ENCODE measurements around the gene KCNC1. TPM values are rescaled to one million over a fixed set of nuclear protein-coding genes. Genes with fewer than 3 reads are reported as not detected.

KCNC1 gene
- total and polyA plus RNA-seq, 9 of the 15 experiments (the other 6 are each of a cell fraction or from before 2014, with no cell fraction given), result 0.05 to 0.08 TPM; not detected in 7

DNA sequence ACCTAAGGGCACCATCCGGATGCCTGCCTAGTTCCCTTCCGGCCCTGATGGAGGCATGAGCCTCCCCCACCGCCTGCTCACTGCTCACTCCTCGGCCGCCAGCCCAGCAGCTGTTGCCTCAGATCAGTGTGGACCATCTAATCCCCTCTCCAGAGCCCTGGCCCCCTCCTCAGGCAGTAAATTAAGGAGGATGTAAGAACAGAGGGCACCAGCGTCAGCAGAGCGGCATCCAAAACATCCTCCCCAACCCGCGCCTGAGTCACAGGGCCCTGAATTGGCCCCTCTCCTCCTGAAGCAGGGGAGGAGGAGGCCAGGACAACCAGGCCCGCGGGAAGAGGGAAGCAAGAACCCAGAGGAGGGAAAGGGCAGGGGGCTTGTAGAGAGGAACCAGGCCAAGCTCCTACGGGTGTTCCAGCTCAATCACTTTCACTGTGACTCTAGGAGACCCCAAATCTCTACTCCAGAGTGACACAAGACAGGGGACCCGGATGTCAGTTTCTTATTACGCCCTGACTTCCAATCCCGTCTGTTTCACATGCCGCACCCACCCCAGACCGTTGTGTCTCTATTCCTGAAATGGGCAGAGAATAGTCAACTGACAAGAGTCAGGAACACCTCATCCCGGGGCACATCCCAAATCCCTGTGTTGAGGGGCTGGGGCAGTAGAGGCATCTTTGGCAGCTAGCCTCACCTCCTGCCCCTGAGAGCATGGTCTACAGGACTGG, 46.5 kb upstream of the KCNC1 start (continued):
- TF ChIP-seq TOE1 (IDR thresholded peaks at IDR 0.05; ENCODE audit: borderline replicate concordance) (no peak), TOE1 (CRISPR knock-in tag; IDR thresholded peaks at IDR 0.05; ENCODE audit: borderline replicate concordance, low read depth) (no peak), FUS (optimal IDR thresholded peaks at IDR 0.05; ENCODE audit: low read depth, low read length) (no peak), FOXP1 (CRISPR knock-in tag; IDR thresholded peaks at IDR 0.05) (no peak)

DNA sequence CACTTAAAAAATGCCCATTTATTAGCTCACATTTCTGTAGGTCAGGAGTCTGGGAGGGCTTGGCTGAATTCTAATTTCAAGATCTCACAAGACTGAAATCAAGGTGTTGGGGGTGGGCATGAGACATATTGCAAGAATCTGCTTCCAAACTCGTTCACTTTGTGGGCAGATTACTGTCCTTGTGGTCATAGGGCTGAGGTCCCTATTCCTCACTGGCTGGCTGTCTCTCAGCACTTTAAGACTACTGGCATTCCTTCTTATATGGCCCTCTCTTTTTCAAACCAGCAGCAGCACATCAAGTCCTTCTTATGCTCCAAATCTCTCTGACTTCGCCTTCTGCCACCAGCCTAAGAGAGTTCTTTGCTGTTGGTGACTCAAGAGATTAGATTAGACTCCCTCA, 43.0 kb upstream of the KCNC1 start:
- no TSS peak for BruUV-seq (replicated peaks)
- Histone ChIP-seq H2AFZ (ENCODE audit: low read depth, low read length) (no peak overlapping the region), H3K4me3 (no peak overlapping the region), H3K9me3 (replicated peaks; ENCODE audit: control insufficient read depth, insufficient read depth, low read depth, low read length) (no peaks in the 10 kb centered on the region), H3K79me2 (ENCODE audit: control insufficient read depth, insufficient read depth, low read length) (no peaks in the 10 kb centered on the region), H4K20me1 (replicated peaks; ENCODE audit: control insufficient read depth, insufficient read depth, low read length) (no peaks in the 10 kb centered on the region), H3K4me2 (ENCODE audit: insufficient read depth, low read length) (no peak overlapping the region), H3K9ac (ENCODE audit: insufficient read depth in 1 of 2, low read depth in 2 of 2, low read length in 2 of 2) (no peak overlapping the region), H3K9me1 (ENCODE audit: control insufficient read depth, insufficient read depth, low read length) (no peaks in the 10 kb centered on the region), H3K36me3 (ENCODE audit: control insufficient read depth, insufficient read depth, low read length) (no peaks in the 10 kb centered on the region), H3K27ac (ENCODE audit: extremely low read depth, low read depth, low read length) (no peak overlapping the region), H3K4me1 (replicated peaks in 1 of 2; ENCODE audit: control insufficient read depth in 2 of 2, insufficient read depth in 2 of 2, low read length in 2 of 2) (peaks cover 0 to 8% of the 10 kb centered on the region in 2 experiments; a peak in 1 of 5 replicates), H3K27me3 (ENCODE audit: control insufficient read depth in 2 of 2, insufficient read depth in 2 of 2, low read length in 2 of 2) (peaks cover 37 to 57% of the 10 kb centered on the region in 2 experiments)
- CTCF ChIA-PET (ENCODE audit: low intra/inter-chr PET ratio), result no interaction called here
- DNase-seq (ENCODE audit: extremely low read depth in 1 of 4, low spot score in 3 of 4) (no peak), FAIRE-seq (no peak), ATAC-seq (no peak)
- intact Hi-C loops (cut with micrococcal nuclease) (no loop called here), in situ Hi-C loops (cut with MboI) (no loop called here)
- WGBS (ENCODE audit: insufficient coverage, low coverage, missing lambda C conversion rate), result 0% methylated on average over 2 of the region's 2 CpGs
- POLR2A ChIA-PET, result no interaction called here
- TF ChIP-seq TOE1 (IDR thresholded peaks at IDR 0.05; ENCODE audit: borderline replicate concordance), result no peak
- TF ChIP-seq TOE1 (CRISPR knock-in tag; IDR thresholded peaks at IDR 0.05; ENCODE audit: borderline replicate concordance, low read depth), result no peak
- TF ChIP-seq, protein P1, sequence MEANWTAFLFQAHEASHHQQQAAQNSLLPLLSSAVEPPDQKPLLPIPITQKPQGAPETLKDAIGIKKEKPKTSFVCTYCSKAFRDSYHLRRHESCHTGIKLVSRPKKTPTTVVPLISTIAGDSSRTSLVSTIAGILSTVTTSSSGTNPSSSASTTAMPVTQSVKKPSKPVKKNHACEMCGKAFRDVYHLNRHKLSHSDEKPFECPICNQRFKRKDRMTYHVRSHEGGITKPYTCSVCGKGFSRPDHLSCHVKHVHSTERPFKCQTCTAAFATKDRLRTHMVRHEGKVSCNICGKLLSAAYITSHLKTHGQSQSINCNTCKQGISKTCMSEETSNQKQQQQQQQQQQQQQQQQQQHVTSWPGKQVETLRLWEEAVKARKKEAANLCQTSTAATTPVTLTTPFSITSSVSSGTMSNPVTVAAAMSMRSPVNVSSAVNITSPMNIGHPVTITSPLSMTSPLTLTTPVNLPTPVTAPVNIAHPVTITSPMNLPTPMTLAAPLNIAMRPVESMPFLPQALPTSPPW (CRISPR knock-in tag; IDR thresholded peaks at IDR 0.05), result no peak
- TF ChIP-seq, protein P2, sequence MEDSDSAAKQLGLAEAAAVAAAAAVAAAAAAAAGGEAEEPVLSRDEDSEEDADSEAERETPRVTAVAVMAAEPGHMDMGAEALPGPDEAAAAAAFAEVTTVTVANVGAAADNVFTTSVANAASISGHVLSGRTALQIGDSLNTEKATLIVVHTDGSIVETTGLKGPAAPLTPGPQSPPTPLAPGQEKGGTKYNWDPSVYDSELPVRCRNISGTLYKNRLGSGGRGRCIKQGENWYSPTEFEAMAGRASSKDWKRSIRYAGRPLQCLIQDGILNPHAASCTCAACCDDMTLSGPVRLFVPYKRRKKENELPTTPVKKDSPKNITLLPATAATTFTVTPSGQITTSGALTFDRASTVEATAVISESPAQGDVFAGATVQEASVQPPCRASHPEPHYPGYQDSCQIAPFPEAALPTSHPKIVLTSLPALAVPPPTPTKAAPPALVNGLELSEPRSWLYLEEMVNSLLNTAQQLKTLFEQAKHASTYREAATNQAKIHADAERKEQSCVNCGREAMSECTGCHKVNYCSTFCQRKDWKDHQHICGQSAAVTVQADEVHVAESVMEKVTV (CRISPR knock-in tag; IDR thresholded peaks at IDR 0.05), result no peak
- TF ChIP-seq FUS (optimal IDR thresholded peaks at IDR 0.05; ENCODE audit: low read depth, low read length), result no peak
- TF ChIP-seq HMGN3 (IDR thresholded peaks at IDR 0.05; ENCODE audit: borderline replicate concordance, extremely low read depth, insufficient read length, low read depth, low read length), result no peak
- TF ChIP-seq, protein P3, sequence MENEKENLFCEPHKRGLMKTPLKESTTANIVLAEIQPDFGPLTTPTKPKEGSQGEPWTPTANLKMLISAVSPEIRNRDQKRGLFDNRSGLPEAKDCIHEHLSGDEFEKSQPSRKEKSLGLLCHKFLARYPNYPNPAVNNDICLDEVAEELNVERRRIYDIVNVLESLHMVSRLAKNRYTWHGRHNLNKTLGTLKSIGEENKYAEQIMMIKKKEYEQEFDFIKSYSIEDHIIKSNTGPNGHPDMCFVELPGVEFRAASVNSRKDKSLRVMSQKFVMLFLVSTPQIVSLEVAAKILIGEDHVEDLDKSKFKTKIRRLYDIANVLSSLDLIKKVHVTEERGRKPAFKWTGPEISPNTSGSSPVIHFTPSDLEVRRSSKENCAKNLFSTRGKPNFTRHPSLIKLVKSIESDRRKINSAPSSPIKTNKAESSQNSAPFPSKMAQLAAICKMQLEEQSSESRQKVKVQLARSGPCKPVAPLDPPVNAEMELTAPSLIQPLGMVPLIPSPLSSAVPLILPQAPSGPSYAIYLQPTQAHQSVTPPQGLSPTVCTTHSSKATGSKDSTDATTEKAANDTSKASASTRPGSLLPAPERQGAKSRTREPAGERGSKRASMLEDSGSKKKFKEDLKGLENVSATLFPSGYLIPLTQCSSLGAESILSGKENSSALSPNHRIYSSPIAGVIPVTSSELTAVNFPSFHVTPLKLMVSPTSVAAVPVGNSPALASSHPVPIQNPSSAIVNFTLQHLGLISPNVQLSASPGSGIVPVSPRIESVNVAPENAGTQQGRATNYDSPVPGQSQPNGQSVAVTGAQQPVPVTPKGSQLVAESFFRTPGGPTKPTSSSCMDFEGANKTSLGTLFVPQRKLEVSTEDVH (IDR thresholded peaks at IDR 0.05; ENCODE audit: low read depth, partially characterized antibody), result no peak
- no peak for TF ChIP-seq PML (IDR thresholded peaks at IDR 0.05; ENCODE audit: low read length)
- no peak for TF ChIP-seq GTF2E2 (tag; IDR thresholded peaks at IDR 0.05)
- no peak for TF ChIP-seq ZNF76 (CRISPR knock-in tag; IDR thresholded peaks at IDR 0.05; ENCODE audit: borderline replicate concordance)
- TF ChIP-seq ZNF24 (IDR thresholded peaks at IDR 0.05), result no peak
- TF ChIP-seq MAFF (IDR thresholded peaks at IDR 0.05; ENCODE audit: low read length), result no peak

All from K562 (cell line).